ENCODE results near the gene ZNF615. TPM values are rescaled to one million over a fixed set of nuclear protein-coding genes. Genes with fewer than 3 reads are reported as not detected.
"Not testable (repeated sequence)": the region's sequence is repeated elsewhere in the genome, so short reads cannot be mapped to it uniquely, and the experiment has no call there.

The ZNF615 gene
- total RNA-seq, 4 donors from 2014 or later, result 11.6 to 29.9 (median 20.0) TPM

DNA sequence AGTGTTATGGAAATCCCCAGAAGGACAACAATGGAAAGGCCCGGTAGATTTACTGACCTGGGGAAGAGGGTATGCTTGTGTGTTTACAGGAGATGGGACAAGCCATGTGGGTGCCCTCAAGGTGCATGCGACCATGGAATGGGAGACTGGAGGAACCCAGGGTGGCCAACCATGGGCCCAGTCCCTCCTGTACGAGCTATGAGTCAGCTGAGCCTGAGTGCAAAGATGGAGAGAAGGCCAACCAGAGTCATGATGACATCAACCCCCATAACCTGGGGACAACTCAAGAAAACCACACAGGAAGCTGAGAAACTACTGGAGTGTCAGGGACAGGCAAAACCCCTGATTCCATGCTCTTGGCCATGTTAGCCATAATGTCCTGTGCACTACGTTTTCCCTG lies 29.1 kb downstream of the ZNF615 start:
- no peak for ATAC-seq
- no peak overlapping the region for H3K4me3 ChIP-seq
- no peaks in the 10 kb centered on the region for H3K4me1 ChIP-seq
- no peaks in the 10 kb centered on the region for H3K27me3 ChIP-seq
- H3K36me3 ChIP-seq, result peaks cover 9 to 85% of the 10 kb centered on the region in 2 donors
- peaks cover 2 to 90% (median 6%) of the 10 kb centered on the region in 3 donors for H3K9me3 ChIP-seq
- TF ChIP-seq, protein P1, sequence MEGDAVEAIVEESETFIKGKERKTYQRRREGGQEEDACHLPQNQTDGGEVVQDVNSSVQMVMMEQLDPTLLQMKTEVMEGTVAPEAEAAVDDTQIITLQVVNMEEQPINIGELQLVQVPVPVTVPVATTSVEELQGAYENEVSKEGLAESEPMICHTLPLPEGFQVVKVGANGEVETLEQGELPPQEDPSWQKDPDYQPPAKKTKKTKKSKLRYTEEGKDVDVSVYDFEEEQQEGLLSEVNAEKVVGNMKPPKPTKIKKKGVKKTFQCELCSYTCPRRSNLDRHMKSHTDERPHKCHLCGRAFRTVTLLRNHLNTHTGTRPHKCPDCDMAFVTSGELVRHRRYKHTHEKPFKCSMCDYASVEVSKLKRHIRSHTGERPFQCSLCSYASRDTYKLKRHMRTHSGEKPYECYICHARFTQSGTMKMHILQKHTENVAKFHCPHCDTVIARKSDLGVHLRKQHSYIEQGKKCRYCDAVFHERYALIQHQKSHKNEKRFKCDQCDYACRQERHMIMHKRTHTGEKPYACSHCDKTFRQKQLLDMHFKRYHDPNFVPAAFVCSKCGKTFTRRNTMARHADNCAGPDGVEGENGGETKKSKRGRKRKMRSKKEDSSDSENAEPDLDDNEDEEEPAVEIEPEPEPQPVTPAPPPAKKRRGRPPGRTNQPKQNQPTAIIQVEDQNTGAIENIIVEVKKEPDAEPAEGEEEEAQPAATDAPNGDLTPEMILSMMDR (IDR thresholded peaks at IDR 0.05), result no peak
- TF ChIP-seq EP300 (IDR thresholded peaks at IDR 0.05) (no peak), POLR2A (IDR thresholded peaks at IDR 0.05) (no peak), POLR2AphosphoS5 (IDR thresholded peaks at IDR 0.05) (no peak)
- 95 to 97% methylated on average over 3 of the region's 4 CpGs for WGBS, 2 donors (ENCODE audit: low coverage in 1 of 2)
- no peak overlapping the region for H3K27ac ChIP-seq

DNA sequence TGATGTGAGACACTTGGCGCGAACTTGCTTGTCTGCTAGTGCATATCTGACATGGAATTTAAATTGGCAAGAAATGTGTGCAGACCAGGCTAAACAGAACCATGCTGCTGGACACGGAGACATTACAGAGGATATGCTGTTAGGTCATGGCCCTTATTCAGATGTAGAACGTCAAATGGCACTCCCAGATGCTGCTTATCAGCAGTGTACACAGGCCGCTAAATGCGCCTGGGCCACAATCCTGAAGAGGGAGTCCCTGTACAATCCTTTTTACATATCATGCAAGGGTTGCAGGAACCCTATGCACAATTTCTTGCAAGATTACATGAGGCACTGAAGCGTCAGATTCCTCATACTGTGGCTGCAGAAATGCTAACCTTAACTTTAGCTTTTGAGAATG lies 30.7 kb downstream of the ZNF615 start:
- Histone ChIP-seq H3K27ac (no peak overlapping the region), H3K4me1 (no peaks in the 10 kb centered on the region), H3K36me3 (peaks cover 19 to 87% of the 10 kb centered on the region in 2 donors), H3K27me3 (no peaks in the 10 kb centered on the region), H3K9me3 (peaks cover 2 to 93% (median 6%) of the 10 kb centered on the region in 3 donors), H3K4me3 (no peak overlapping the region)
- 77 to 92% methylated on average over 3 to 7 of the region's 7 CpGs for WGBS, 2 donors (ENCODE audit: low coverage in 1 of 2)
- no peak for TF ChIP-seq POLR2AphosphoS5 (IDR thresholded peaks at IDR 0.05)
- TF ChIP-seq, protein P1 (IDR thresholded peaks at IDR 0.05), result no peak
- TF ChIP-seq POLR2A (IDR thresholded peaks at IDR 0.05), result no peak
- TF ChIP-seq EP300 (IDR thresholded peaks at IDR 0.05), result no peak
- no peak for ATAC-seq

DNA sequence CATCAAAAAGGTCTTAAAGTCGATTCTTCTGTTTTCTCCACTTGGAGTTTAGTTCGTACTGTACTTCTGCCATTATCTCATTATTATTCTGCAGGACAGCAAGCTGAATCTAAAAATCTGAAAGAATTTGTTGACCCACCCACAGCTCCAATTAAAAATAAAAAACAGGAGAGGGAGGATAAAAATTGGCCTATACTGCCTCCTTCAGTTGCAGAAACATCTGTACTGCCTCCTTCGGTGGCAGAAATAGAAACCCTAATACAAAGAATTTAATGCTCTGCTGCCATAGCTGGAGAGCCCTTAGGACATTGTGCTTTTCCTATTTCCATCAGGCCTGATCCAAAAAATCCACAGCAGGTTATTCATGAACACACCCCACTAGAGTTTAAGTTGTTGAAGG lies 31.2 kb downstream of the ZNF615 start:
- 100% methylated on average over 1 to 3 of the region's 3 CpGs for WGBS, 2 donors (ENCODE audit: low coverage in 1 of 2)
- ATAC-seq, result no peak
- Histone ChIP-seq H3K27ac (no peak overlapping the region), H3K4me3 (no peak overlapping the region), H3K36me3 (peaks cover 20 to 92% of the 10 kb centered on the region in 2 donors), H3K9me3 (peaks cover 4 to 98% (median 8%) of the 10 kb centered on the region in 3 donors), H3K4me1 (no peaks in the 10 kb centered on the region), H3K27me3 (no peaks in the 10 kb centered on the region)
- no peak for TF ChIP-seq POLR2A (IDR thresholded peaks at IDR 0.05)
- TF ChIP-seq EP300 (IDR thresholded peaks at IDR 0.05), result no peak
- TF ChIP-seq POLR2AphosphoS5 (IDR thresholded peaks at IDR 0.05), result no peak
- TF ChIP-seq, protein P1 (IDR thresholded peaks at IDR 0.05), result no peak

DNA sequence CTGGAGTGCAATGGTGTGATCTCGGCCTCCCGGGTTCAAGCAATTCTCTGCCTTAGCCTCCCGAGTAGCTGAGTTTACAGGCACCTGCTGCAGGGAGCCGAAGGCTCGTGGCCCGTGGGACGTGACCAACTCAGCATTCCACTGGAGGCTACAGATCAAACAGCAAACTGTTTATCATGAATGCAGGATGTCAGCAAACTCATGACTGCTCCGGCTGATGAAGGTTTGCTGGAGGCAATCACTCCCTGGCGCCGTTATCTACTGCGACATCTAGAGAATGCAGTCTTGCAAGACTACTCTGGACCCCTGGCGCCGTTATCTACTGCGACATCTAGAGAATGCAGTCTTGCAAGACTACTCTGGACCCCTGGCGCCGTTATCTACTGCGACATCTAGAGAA lies 32.2 kb downstream of the ZNF615 start:
- Histone ChIP-seq H3K36me3 (peaks cover 27 to 96% of the 10 kb centered on the region in 2 donors), H3K9me3 (peaks cover 9 to 100% (median 13%) of the 10 kb centered on the region in 3 donors)
- not testable (repeated sequence) for H3K4me1 ChIP-seq, H3K27me3 ChIP-seq, ATAC-seq, H3K4me3 ChIP-seq, H3K27ac ChIP-seq
- WGBS, 2 donors (ENCODE audit: low coverage in 1 of 2), result 97% methylated on average over 6 to 7 of the region's 17 CpGs

DNA sequence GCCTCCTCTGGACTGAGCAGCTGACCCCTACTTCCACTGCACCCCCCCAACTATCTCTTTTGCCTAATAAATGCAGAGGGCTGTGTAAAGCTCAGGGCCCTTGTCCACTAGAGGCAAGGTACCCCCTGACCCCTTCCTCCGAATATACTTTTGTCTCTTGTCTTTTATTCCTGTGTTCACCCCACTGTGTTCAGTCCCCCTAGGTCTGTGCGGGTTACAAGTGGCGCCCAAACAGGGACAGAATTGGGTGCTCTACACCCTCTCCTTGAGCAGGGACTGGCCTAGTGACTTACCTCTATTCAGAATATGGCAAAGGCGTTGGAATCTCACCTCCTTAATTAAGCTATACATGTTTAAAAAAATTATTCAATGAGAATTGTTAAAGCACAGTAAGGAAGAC lies 36.4 kb downstream of the ZNF615 start:
- Histone ChIP-seq H3K4me1 (no peaks in the 10 kb centered on the region), H3K9me3 (peaks cover 7 to 100% (median 15%) of the 10 kb centered on the region in 3 donors), H3K27ac (no peak overlapping the region), H3K4me3 (no peak overlapping the region), H3K27me3 (no peaks in the 10 kb centered on the region), H3K36me3 (peaks cover 50 to 100% of the 10 kb centered on the region in 2 donors)
- no peak for TF ChIP-seq POLR2AphosphoS5 (IDR thresholded peaks at IDR 0.05)
- TF ChIP-seq EP300 (IDR thresholded peaks at IDR 0.05), result no peak
- TF ChIP-seq POLR2A (IDR thresholded peaks at IDR 0.05), result no peak
- TF ChIP-seq, protein P1 (IDR thresholded peaks at IDR 0.05), result no peak
- WGBS, 2 donors (ENCODE audit: low coverage in 1 of 2), result 89 to 93% methylated on average over 3 to 4 of the region's 4 CpGs
- no peak for ATAC-seq

All from gastroesophageal sphincter (tissue), 4 donors.